Testis (tissue), 2 donors: Measurements from ENCODE around the gene BRSK2.

Experiments
- POLR2A ChIP-seq: fragments of 450-650 bp; IDR thresholded peaks from one replicate; pipeline ENCODE4 v1.6.1; 2017; ENCODE audit warnings: antibody characterized with exemption, mild to moderate bottlenecking, moderate library complexity
- TF ChIP-seq, protein P1 (sequence below), 3 experiments: fragments of 450-650 bp in 2 of 3; fragments of 200-600 bp in 1 of 3; sonication (generic) in 1 of 3; IDR thresholded peaks; one replicate each; pipeline ENCODE4 v1.5.1; 2016 to 2019; ENCODE audit warnings: antibody characterized with exemption in 3 of 3, mild to moderate bottlenecking in 2 of 3, moderate library complexity in 1 of 3

DNA sequence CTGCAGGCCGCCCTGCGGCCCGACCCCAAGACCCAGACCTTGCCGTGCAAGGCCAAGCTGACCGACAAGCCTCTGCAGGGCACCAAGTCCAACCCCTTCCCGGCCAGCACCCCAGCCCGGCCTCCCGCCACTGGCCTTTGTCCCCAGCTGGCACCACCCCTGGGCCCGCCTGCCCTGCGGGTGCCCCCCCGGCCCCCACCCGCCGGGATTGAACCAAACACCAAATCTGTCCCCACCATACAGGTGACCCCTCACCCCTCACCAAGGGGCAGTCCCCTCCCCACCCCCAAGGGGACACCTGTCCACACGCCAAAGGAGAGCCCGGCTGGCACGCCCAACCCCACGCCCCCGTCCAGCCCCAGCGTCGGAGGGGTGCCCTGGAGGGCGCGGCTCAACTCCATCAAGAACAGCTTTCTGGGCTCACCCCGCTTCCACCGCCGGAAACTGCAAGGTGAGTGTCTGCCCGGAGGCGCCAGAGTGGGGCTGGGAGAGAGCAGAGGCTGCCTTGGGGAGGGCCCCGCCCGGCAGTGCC lies 60.7 kb downstream of the BRSK2 start:
- TF ChIP-seq, protein P1, sequence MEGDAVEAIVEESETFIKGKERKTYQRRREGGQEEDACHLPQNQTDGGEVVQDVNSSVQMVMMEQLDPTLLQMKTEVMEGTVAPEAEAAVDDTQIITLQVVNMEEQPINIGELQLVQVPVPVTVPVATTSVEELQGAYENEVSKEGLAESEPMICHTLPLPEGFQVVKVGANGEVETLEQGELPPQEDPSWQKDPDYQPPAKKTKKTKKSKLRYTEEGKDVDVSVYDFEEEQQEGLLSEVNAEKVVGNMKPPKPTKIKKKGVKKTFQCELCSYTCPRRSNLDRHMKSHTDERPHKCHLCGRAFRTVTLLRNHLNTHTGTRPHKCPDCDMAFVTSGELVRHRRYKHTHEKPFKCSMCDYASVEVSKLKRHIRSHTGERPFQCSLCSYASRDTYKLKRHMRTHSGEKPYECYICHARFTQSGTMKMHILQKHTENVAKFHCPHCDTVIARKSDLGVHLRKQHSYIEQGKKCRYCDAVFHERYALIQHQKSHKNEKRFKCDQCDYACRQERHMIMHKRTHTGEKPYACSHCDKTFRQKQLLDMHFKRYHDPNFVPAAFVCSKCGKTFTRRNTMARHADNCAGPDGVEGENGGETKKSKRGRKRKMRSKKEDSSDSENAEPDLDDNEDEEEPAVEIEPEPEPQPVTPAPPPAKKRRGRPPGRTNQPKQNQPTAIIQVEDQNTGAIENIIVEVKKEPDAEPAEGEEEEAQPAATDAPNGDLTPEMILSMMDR (IDR thresholded peaks at IDR 0.05): no peak
- TF ChIP-seq POLR2A: no peak
